HepG2 (cell line): ENCODE data around the gene CADM2.

Experiments
- CCDC6 ChIP-seq: sonication (generic); formaldehyde crosslinking; IDR thresholded peaks from 2 replicates; pipeline ENCODE4 v1.8.1; 2022; ENCODE audit warnings: mild to moderate bottlenecking, missing genetic modification reagents, moderate library complexity
- ELF1 ChIP-seq: sonication (generic); formaldehyde crosslinking; IDR thresholded peaks from 2 replicates; pipeline ENCODE4 v1.4.0; 2020; ENCODE audit warnings: missing genetic modification reagents
- FOXO4 ChIP-seq: sonication (generic); formaldehyde crosslinking; conservative IDR thresholded peaks from 2 replicates; pipeline ENCODE4 v1.8.1; 2023; ENCODE audit warnings: missing genetic modification reagents
- SKI ChIP-seq: fragments of 450-650 bp; IDR thresholded peaks from one replicate; pipeline ENCODE4 v1.6.1; 2018; ENCODE audit warnings: mild to moderate bottlenecking; ENCODE audit not compliant: partially characterized antibody
- SRF ChIP-seq: IDR thresholded peaks from 2 replicates; pipeline ENCODE4 v1.6.1; 2011; ENCODE audit warnings: mild to moderate bottlenecking, low read depth, low read length, moderate library complexity
- ZBTB33 ChIP-seq: sonication (generic); formaldehyde crosslinking; IDR thresholded peaks from 2 replicates; pipeline ENCODE4 v1.4.0; 2020; ENCODE audit warnings: missing genetic modification reagents
- ZNF12 ChIP-seq: sonication (generic); formaldehyde crosslinking; IDR thresholded peaks from 2 replicates; pipeline ENCODE4 v1.5.0; 2020; ENCODE audit warnings: missing genetic modification reagents
- ZNF33A ChIP-seq: sonication (generic); formaldehyde crosslinking; IDR thresholded peaks from 2 replicates; pipeline ENCODE4 v1.5.1; 2020; ENCODE audit warnings: missing genetic modification reagents, mild to moderate bottlenecking, moderate library complexity, borderline replicate concordance
- ZNF607 ChIP-seq: sonication (generic); formaldehyde crosslinking; IDR thresholded peaks from 2 replicates; pipeline ENCODE4 v1.5.1; 2020; ENCODE audit warnings: missing genetic modification reagents, mild to moderate bottlenecking, borderline replicate concordance
- TF ChIP-seq, protein P1 (sequence below): sonication (generic); formaldehyde crosslinking; IDR thresholded peaks from 2 replicates; pipeline ENCODE4 v1.5.0; 2020; ENCODE audit warnings: mild to moderate bottlenecking, missing genetic modification reagents, moderate library complexity
- TF ChIP-seq, protein P2 (sequence below), 2 experiments: IDR thresholded peaks; 2 replicates each; pipeline ENCODE4 v1.6.1; 2011 to 2012; ENCODE audit warnings: low read length in 2 of 2, borderline replicate concordance in 1 of 2, low read depth in 1 of 2, mild to moderate bottlenecking in 1 of 2, moderate library complexity in 1 of 2
- TF ChIP-seq, protein P3 (sequence below): sonication (generic); formaldehyde crosslinking; IDR thresholded peaks from 2 replicates; pipeline ENCODE4 v1.4.0; 2020; ENCODE audit warnings: missing genetic modification reagents, mild to moderate bottlenecking, borderline replicate concordance
- TF ChIP-seq, protein P4 (sequence below): sonication (generic); formaldehyde crosslinking; IDR thresholded peaks from 2 replicates; pipeline ENCODE4 v1.8.1; 2022; ENCODE audit warnings: low read depth, mild to moderate bottlenecking, missing genetic modification reagents

DNA sequence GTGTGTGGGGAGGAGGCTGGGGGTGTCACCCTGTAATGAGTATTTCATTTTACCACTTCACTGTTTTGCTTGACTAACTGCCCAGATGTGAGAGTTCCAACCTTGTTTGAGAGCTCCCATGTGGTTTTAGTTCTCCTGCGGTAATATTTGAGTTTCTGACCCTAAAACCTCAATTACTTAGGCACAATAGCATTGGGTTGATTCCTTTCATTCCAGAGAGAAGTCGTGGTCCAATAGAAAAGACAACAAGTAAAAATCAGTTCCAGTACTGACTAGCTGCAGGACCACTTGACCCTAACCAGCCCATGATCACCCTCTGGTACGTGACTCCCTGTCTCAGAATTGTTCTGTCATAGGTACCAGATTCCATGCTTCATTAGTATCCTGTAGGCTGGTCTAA lies 630.4 kb downstream of the CADM2 start:
- no peak for TF ChIP-seq ZBTB33 (CRISPR knock-in tag)
- TF ChIP-seq, protein P1, sequence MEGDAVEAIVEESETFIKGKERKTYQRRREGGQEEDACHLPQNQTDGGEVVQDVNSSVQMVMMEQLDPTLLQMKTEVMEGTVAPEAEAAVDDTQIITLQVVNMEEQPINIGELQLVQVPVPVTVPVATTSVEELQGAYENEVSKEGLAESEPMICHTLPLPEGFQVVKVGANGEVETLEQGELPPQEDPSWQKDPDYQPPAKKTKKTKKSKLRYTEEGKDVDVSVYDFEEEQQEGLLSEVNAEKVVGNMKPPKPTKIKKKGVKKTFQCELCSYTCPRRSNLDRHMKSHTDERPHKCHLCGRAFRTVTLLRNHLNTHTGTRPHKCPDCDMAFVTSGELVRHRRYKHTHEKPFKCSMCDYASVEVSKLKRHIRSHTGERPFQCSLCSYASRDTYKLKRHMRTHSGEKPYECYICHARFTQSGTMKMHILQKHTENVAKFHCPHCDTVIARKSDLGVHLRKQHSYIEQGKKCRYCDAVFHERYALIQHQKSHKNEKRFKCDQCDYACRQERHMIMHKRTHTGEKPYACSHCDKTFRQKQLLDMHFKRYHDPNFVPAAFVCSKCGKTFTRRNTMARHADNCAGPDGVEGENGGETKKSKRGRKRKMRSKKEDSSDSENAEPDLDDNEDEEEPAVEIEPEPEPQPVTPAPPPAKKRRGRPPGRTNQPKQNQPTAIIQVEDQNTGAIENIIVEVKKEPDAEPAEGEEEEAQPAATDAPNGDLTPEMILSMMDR (CRISPR knock-in tag): no peak
- TF ChIP-seq, protein P2, sequence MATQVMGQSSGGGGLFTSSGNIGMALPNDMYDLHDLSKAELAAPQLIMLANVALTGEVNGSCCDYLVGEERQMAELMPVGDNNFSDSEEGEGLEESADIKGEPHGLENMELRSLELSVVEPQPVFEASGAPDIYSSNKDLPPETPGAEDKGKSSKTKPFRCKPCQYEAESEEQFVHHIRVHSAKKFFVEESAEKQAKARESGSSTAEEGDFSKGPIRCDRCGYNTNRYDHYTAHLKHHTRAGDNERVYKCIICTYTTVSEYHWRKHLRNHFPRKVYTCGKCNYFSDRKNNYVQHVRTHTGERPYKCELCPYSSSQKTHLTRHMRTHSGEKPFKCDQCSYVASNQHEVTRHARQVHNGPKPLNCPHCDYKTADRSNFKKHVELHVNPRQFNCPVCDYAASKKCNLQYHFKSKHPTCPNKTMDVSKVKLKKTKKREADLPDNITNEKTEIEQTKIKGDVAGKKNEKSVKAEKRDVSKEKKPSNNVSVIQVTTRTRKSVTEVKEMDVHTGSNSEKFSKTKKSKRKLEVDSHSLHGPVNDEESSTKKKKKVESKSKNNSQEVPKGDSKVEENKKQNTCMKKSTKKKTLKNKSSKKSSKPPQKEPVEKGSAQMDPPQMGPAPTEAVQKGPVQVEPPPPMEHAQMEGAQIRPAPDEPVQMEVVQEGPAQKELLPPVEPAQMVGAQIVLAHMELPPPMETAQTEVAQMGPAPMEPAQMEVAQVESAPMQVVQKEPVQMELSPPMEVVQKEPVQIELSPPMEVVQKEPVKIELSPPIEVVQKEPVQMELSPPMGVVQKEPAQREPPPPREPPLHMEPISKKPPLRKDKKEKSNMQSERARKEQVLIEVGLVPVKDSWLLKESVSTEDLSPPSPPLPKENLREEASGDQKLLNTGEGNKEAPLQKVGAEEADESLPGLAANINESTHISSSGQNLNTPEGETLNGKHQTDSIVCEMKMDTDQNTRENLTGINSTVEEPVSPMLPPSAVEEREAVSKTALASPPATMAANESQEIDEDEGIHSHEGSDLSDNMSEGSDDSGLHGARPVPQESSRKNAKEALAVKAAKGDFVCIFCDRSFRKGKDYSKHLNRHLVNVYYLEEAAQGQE (IDR thresholded peaks at IDR 0.05; ENCODE audit: borderline replicate concordance in 1 of 2, low read depth in 1 of 2, low read length in 2 of 2): no peak
- TF ChIP-seq, protein P3, sequence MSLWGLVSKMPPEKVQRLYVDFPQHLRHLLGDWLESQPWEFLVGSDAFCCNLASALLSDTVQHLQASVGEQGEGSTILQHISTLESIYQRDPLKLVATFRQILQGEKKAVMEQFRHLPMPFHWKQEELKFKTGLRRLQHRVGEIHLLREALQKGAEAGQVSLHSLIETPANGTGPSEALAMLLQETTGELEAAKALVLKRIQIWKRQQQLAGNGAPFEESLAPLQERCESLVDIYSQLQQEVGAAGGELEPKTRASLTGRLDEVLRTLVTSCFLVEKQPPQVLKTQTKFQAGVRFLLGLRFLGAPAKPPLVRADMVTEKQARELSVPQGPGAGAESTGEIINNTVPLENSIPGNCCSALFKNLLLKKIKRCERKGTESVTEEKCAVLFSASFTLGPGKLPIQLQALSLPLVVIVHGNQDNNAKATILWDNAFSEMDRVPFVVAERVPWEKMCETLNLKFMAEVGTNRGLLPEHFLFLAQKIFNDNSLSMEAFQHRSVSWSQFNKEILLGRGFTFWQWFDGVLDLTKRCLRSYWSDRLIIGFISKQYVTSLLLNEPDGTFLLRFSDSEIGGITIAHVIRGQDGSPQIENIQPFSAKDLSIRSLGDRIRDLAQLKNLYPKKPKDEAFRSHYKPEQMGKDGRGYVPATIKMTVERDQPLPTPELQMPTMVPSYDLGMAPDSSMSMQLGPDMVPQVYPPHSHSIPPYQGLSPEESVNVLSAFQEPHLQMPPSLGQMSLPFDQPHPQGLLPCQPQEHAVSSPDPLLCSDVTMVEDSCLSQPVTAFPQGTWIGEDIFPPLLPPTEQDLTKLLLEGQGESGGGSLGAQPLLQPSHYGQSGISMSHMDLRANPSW (CRISPR knock-in tag): no peak
- TF ChIP-seq, protein P4, sequence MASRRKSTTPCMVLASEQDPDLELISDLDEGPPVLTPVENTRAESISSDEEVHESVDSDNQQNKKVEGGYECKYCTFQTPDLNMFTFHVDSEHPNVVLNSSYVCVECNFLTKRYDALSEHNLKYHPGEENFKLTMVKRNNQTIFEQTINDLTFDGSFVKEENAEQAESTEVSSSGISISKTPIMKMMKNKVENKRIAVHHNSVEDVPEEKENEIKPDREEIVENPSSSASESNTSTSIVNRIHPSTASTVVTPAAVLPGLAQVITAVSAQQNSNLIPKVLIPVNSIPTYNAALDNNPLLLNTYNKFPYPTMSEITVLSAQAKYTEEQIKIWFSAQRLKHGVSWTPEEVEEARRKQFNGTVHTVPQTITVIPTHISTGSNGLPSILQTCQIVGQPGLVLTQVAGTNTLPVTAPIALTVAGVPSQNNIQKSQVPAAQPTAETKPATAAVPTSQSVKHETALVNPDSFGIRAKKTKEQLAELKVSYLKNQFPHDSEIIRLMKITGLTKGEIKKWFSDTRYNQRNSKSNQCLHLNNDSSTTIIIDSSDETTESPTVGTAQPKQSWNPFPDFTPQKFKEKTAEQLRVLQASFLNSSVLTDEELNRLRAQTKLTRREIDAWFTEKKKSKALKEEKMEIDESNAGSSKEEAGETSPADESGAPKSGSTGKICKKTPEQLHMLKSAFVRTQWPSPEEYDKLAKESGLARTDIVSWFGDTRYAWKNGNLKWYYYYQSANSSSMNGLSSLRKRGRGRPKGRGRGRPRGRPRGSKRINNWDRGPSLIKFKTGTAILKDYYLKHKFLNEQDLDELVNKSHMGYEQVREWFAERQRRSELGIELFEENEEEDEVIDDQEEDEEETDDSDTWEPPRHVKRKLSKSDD (CRISPR knock-in tag): no peak
- no peak for TF ChIP-seq ZNF607
- no peak for TF ChIP-seq CCDC6 (CRISPR knock-in tag)
- no peak for TF ChIP-seq ELF1 (CRISPR knock-in tag)
- no peak for TF ChIP-seq ZNF33A (CRISPR knock-in tag)
- no peak for TF ChIP-seq SKI
- no peak for TF ChIP-seq ZNF12 (CRISPR knock-in tag)
- TF ChIP-seq SRF: no peak
- TF ChIP-seq FOXO4 (CRISPR knock-in tag): no peak
